Endothelial cell of umbilical vein (primary cell): Measurements from ENCODE around the gene FAM120B. TPM values are rescaled to one million over a fixed set of nuclear protein-coding genes. Genes with fewer than 3 reads are reported as not detected.

Source experiments
- BruUV-seq: library from RNA; stranded (reverse); fragments of 400-500 nt; replicated peaks from 2 replicates; lab custom pipeline; 2021; lab: Mats Ljungman, UMichigan
- CTCF ChIA-PET: fragments of 300-600, 350-600 bp; sonication (Branson Sonifier 250); formaldehyde crosslinking; loops from one replicate; lab custom pipeline; 2021; ENCODE audit warnings: antibody characterized with exemption, inconsistent platforms; lab: Charles Lee
- POLR2A ChIA-PET: fragments of 300-600, 350-600 bp; sonication (Branson Sonifier 250); formaldehyde crosslinking; loops from one replicate; lab custom pipeline; 2021; ENCODE audit warnings: antibody characterized with exemption, inconsistent platforms; lab: Charles Lee
- DNase-seq: peaks from one replicate; pipeline ENCODE4 v3.0.0-alpha.2; 2011; ENCODE audit warnings: low read depth, low spot score
- FAIRE-seq: peaks from 2 replicates; lab custom pipeline; 2011; peaks lifted over from hg19 to GRCh38; lab: Jason Lieb, UNC
- H2AFZ ChIP-seq: 2 replicates; pipeline ENCODE4 v1.6.0; 2012; ENCODE audit warnings: low read depth, low read length, control low read depth, inconsistent platforms
- H3K27ac ChIP-seq: 2 replicates; pipeline ENCODE4 v1.5.1; 2011; ENCODE audit warnings: low read depth, mild to moderate bottlenecking, control low read depth, low read length, moderate library complexity; ENCODE audit not compliant: insufficient read depth
- H3K27me3 ChIP-seq, 2 experiments: 2 replicates each; pipeline versions ENCODE4 v1.6.0 to v1.6.1; 2011; ENCODE audit warnings: low read length in 2 of 2, mixed read lengths in 1 of 2; ENCODE audit not compliant: control insufficient read depth in 2 of 2, insufficient read depth in 2 of 2
- H3K36me3 ChIP-seq, 2 experiments: 2 replicates in 1 of 2; 3 replicates in 1 of 2; pipeline ENCODE4 v1.5.1; 2011; ENCODE audit warnings: low read length in 2 of 2, mild to moderate bottlenecking in 1 of 2, moderate library complexity in 1 of 2; ENCODE audit not compliant: control insufficient read depth in 2 of 2, insufficient read depth in 2 of 2; ENCODE audit errors: extremely low read depth in 1 of 2
- H3K4me1 ChIP-seq: 3 replicates; pipeline ENCODE4 v1.5.1; 2011; ENCODE audit warnings: mild to moderate bottlenecking, low read length; ENCODE audit not compliant: control insufficient read depth, insufficient read depth; ENCODE audit errors: extremely low read depth
- H3K4me2 ChIP-seq: 2 replicates; pipeline ENCODE4 v1.6.1; 2011; ENCODE audit warnings: low read length, control low read depth, mixed read lengths; ENCODE audit not compliant: insufficient read depth
- H3K4me3 ChIP-seq, 3 experiments: fragments of 200-600 bp in 1 of 3; sonication (generic), shearing (Covaris generic) in 1 of 3; replicated peaks in 1 of 3; 2 replicates each; pipeline ENCODE4 v1.5.1; 2011 to 2016; ENCODE audit warnings: control low read depth in 3 of 3, low read length in 3 of 3, mild to moderate bottlenecking in 2 of 3, inconsistent platforms in 1 of 3, low read depth in 1 of 3, moderate library complexity in 1 of 3; ENCODE audit not compliant: insufficient read depth in 1 of 3
- H3K79me2 ChIP-seq: 2 replicates; pipeline ENCODE4 v1.6.0; 2012; ENCODE audit warnings: low read length, inconsistent platforms; ENCODE audit not compliant: control insufficient read depth, insufficient read depth
- H3K9ac ChIP-seq: replicated peaks from 2 replicates; pipeline ENCODE3; 2011; ENCODE audit warnings: low read length, control low read depth; ENCODE audit not compliant: insufficient read depth; ENCODE audit errors: extremely low read depth
- H3K9me1 ChIP-seq: replicated peaks from 3 replicates; pipeline ENCODE4 v1.6.0; 2011; ENCODE audit warnings: mild to moderate bottlenecking, low read length; ENCODE audit not compliant: control insufficient read depth, insufficient read depth; ENCODE audit errors: extremely low read depth
- H3K9me3 ChIP-seq: replicated peaks from 2 replicates; pipeline ENCODE4 v1.5.1; 2012; ENCODE audit warnings: low read length, inconsistent platforms; ENCODE audit not compliant: control insufficient read depth, insufficient read depth
- H4K20me1 ChIP-seq: replicated peaks from 2 replicates; pipeline ENCODE3; 2011; ENCODE audit warnings: mild to moderate bottlenecking, low read length; ENCODE audit not compliant: control insufficient read depth, insufficient read depth; ENCODE audit errors: extremely low read depth
- EZH2 ChIP-seq: IDR thresholded peaks from 2 replicates; pipeline ENCODE4 v1.6.1; 2012; ENCODE audit warnings: borderline replicate concordance, low read depth, mild to moderate bottlenecking, moderate library complexity, low read length, inconsistent platforms; ENCODE audit not compliant: severe bottlenecking
- GATA2 ChIP-seq: IDR thresholded peaks from 2 replicates; pipeline ENCODE4 v1.7.0; 2011; ENCODE audit warnings: low read depth, mild to moderate bottlenecking, moderate library complexity, mixed read lengths, low read length; ENCODE audit not compliant: insufficient read length, insufficient read depth
- JUN ChIP-seq: IDR thresholded peaks from 2 replicates; pipeline ENCODE4 v1.6.1; 2011; ENCODE audit warnings: borderline replicate concordance, low read depth; ENCODE audit not compliant: insufficient read length, insufficient read depth
- POLR2A ChIP-seq: IDR thresholded peaks from 2 replicates; pipeline ENCODE4 v1.6.1; 2012; ENCODE audit warnings: low read depth, mild to moderate bottlenecking, control low read depth, low read length
- POLR2AphosphoS5 ChIP-seq: IDR thresholded peaks from 2 replicates; pipeline ENCODE4 v1.6.1; 2012; ENCODE audit warnings: low read depth, mild to moderate bottlenecking, control low read depth, low read length, moderate library complexity; ENCODE audit not compliant: insufficient read depth
- dilution Hi-C: fragments of 300-500 bp; cut with MboI; formaldehyde crosslinking; loops from one replicate; pipeline ENCODE4 v1.15.0; 2019; ENCODE audit warnings: low sequenced_read_pairs; ENCODE audit not compliant: extremely low pct_ligation_motif_present
- intact Hi-C: fragments of 100-400 bp; cut with micrococcal nuclease; formaldehyde crosslinking; loops from one replicate; pipeline ENCODE4 v1.10.0; 2022
- polyA plus RNA-seq, 4 experiments: library from polyadenylated mRNA; depleted of rRNA in 3 of 4; stranded (reverse) in 3 of 4; unstranded in 1 of 4; fragments of >200 nt; gene quantifications; 2 replicates each; pipeline versions ENCODE4 v1.2.1 to v1.2.3, GENCODE V29; 2011 to 2012; ENCODE audit warnings: missing spikeins in 1 of 4
- total RNA-seq: library from RNA; stranded (reverse); gene quantifications from 2 replicates; pipeline ENCODE4 v1.2.3, GENCODE V29; 2021

Gene FAM120B
- total and polyA plus RNA-seq, 2 donors (not counting 3 experiments of a cell fraction or from before 2014, with no cell fraction given): 10.8 to 28.2 TPM

DNA sequence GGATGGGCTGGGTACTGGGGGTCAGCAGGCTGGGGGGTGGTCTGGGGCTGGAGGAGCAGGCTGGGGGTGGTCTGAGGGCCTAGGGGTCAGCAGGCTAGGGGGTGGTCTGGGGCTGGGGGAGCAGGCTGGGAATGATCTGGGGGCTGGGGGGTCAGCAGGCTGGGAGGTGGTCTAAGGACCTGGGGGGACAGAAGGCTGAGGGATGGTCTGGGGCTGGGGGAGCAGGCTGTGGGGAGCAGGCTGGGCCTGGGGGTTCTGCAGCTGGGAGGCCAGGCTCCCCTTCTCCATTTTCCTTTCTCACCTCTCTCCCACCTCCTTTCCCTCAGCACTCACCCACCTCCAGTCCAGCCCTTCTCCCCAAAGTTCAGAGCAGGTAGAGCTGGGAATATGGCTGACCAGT, 132.3 kb downstream of the FAM120B start:
- DNase-seq (no peak), FAIRE-seq (no peak)
- H3K9me1 ChIP-seq: no peaks in the 10 kb centered on the region
- no TSS peak for BruUV-seq
- H3K4me3 ChIP-seq: no peak overlapping the region
- H4K20me1 ChIP-seq: no peaks in the 10 kb centered on the region
- no peak overlapping the region for H3K27ac ChIP-seq
- no peak overlapping the region for H3K9ac ChIP-seq
- no peaks in the 10 kb centered on the region for H3K27me3 ChIP-seq
- POLR2A ChIA-PET: no interaction called here
- no peaks in the 10 kb centered on the region for H3K79me2 ChIP-seq
- H2AFZ ChIP-seq: no peak overlapping the region
- CTCF ChIA-PET: interaction anchor here (1.0 to 2.2 kb wide), 3 partner anchors 9 to 607 kb away, joined by 3 to 15 read pairs (median 4); no protein-coding TSS in a partner anchor
- H3K9me3 ChIP-seq: no peaks in the 10 kb centered on the region
- H3K4me1 ChIP-seq: peaks cover 5% of the 10 kb centered on the region
- no peaks in the 10 kb centered on the region for H3K36me3 ChIP-seq
- no peak overlapping the region for H3K4me2 ChIP-seq
- TF ChIP-seq POLR2AphosphoS5 (no peak), GATA2 (no peak), EZH2 (no peak), POLR2A (no peak)
- intact Hi-C loops (loop anchor here (1.0 to 5.0 kb wide), 4 partner anchors 34 to 534 kb away; partner anchors contain the start of gene FAM120B), dilution Hi-C loops (no loop called here)

DNA sequence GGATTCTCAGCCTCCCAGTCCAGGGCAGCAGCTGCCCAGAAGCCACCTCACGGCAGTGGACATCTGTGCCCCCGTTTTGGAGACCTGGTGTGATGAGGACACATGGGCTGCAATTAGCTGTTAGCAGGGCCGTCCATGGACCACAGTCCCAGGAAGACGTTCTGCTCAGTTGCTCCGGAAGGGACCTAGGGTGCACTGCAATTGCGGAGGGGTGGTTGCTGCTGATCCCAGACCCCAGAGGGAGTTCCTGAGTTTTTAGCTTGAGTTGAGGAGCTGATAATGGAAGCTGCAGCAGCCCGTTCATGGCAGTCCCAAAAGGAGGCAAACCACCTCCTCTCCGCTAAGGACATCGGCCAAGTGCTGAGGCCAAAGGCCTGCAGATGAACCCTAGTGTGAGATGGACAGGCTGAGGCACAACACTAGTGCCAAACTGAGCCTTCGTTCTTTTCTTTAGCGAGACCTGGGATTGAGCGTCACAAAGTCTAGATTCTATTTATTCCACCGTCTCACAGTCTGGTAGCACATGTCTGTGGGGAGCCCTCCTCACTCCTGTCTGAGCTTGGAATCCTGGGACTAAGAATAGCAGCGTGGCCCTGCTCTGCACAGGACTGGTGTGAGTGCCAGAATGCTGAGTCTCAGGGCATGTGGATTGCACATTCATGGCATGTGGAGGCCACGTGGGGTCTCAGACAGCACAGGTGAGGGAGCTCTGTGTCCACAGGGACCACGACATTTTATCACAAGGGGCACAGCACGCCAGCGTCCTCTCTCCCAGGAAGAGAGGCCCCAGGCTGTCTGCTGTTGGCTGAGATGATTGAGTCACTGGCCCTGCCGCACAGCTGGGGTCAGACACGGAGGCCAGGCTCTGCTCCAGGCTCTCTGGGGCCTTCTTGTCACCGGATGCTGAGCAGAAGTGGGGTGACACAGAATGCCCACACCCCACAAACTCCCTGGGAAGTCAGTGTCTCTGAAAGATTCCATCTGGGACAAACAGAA, 133.1 kb downstream of the FAM120B start:
- ChIA-PET CTCF (no interaction called here), POLR2A (no interaction called here)
- no peak overlapping the region for H3K27ac ChIP-seq
- DNase-seq: no peak
- FAIRE-seq: no peak
- H3K4me1 ChIP-seq: peaks cover 5% of the 10 kb centered on the region
- BruUV-seq: no TSS peak
- H3K4me2 ChIP-seq: no peak overlapping the region
- H3K79me2 ChIP-seq: no peaks in the 10 kb centered on the region
- no peak overlapping the region for H2AFZ ChIP-seq
- H3K36me3 ChIP-seq: no peaks in the 10 kb centered on the region
- intact Hi-C loops (loop anchor here (5.0 kb wide), 1 partner anchor 92 kb away; no protein-coding TSS in a partner anchor), dilution Hi-C loops (no loop called here)
- no peak overlapping the region for H3K9ac ChIP-seq
- no peak for TF ChIP-seq GATA2
- TF ChIP-seq JUN: no peak
- TF ChIP-seq POLR2A: no peak
- no peaks in the 10 kb centered on the region for H3K9me1 ChIP-seq
- no peaks in the 10 kb centered on the region for H3K27me3 ChIP-seq
- H3K4me3 ChIP-seq: no peak overlapping the region
- no peaks in the 10 kb centered on the region for H3K9me3 ChIP-seq
- no peaks in the 10 kb centered on the region for H4K20me1 ChIP-seq
